Right lobe of liver (tissue), 4 donors: Measurements from ENCODE around the gene CTXND2.

Experiments
- POLR2A ChIP-seq: fragments of 450-650 bp; IDR thresholded peaks from one replicate; pipeline ENCODE4 v1.6.1; 2017; ENCODE audit warnings: antibody characterized with exemption, mild to moderate bottlenecking
- TF ChIP-seq, protein P1 (sequence below), 4 donors: fragments of 200-600 bp in 3 of 4; fragments of 450-650 bp in 1 of 4; IDR thresholded peaks; one replicate each; pipeline versions ENCODE4 v1.5.1 to v1.8.0; 2016 to 2022; ENCODE audit warnings: antibody characterized with exemption in 4 of 4, mild to moderate bottlenecking in 2 of 4
- donor health status: DM: no; HTN: no; CAD: no.
- donor health status: DM: no; HTN: no; CAD: no.
- donor health status: DM: no; HTN: yes; CAD: no.

DNA sequence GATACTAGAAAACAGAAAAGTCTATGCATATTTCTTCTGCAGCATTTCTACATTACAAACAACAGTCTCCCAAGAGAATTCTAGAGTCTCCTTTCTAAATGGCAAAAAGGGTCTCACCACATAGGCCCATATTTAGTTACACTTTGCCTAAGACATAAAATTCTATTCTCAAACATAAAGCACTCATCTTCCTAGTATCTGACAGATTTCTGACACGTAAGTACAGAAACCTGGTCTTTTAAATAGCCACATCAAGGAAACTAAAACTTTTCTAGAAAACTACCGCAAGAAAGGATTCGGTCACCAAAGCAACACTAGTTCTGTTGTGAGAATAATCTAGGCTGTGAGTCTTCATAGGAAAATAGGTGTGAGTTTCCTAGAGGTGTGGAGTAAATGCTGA lies 45.3 kb upstream of the CTXND2 start:
- TF ChIP-seq, protein P1, sequence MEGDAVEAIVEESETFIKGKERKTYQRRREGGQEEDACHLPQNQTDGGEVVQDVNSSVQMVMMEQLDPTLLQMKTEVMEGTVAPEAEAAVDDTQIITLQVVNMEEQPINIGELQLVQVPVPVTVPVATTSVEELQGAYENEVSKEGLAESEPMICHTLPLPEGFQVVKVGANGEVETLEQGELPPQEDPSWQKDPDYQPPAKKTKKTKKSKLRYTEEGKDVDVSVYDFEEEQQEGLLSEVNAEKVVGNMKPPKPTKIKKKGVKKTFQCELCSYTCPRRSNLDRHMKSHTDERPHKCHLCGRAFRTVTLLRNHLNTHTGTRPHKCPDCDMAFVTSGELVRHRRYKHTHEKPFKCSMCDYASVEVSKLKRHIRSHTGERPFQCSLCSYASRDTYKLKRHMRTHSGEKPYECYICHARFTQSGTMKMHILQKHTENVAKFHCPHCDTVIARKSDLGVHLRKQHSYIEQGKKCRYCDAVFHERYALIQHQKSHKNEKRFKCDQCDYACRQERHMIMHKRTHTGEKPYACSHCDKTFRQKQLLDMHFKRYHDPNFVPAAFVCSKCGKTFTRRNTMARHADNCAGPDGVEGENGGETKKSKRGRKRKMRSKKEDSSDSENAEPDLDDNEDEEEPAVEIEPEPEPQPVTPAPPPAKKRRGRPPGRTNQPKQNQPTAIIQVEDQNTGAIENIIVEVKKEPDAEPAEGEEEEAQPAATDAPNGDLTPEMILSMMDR (IDR thresholded peaks at IDR 0.05) = no peak
- no peak for TF ChIP-seq POLR2A
